Activated naive CD4-positive, alpha-beta T cell treated with Interleukin-2 at 50 U/mL for 16 hours (primary cell): ENCODE measurements around the gene SGPP2.
"Not testable (repeated sequence)": the region's sequence is repeated elsewhere in the genome, so short reads cannot be mapped to it uniquely, and the experiment has no call there.

ENCODE experiments used
- DNase-seq: peaks from one replicate; pipeline ENCODE4 v3.0.0-alpha.2; 2020

The SGPP2 gene

GRCh38 chr2:222424276-222424728 lies at the start of gene SGPP2:
Gene SGPP2, plus strand, starts transcription at chr2:222424543. Its CDS starts 60 bp downstream, at chr2:222424603.
- DNase-seq: peak; percentile 36

DNA sequence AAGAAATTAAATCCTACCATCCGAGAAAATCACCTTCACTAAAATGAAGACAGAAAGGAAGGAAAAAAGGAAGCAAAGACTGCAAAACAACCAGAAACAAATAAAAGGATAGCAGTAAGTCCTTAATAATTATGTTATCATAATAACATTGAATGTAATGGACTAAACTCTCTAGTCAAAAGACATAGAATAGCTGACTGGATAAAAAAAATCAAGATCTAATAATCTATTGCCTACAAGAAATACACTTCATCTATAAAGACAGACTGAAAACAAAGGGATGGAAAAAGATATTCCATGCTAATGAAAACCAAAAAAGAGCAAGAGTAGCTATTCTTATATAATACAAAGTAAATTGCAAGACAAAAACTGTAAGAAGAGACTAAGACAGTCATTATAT lies 48.5 kb upstream of the SGPP2 start:
- DNase-seq: no peak

- DNase-seq: no peak
Measured at GRCh38 chr2:222380456-222380855, 43.9 kb upstream of the SGPP2 start.

DNA sequence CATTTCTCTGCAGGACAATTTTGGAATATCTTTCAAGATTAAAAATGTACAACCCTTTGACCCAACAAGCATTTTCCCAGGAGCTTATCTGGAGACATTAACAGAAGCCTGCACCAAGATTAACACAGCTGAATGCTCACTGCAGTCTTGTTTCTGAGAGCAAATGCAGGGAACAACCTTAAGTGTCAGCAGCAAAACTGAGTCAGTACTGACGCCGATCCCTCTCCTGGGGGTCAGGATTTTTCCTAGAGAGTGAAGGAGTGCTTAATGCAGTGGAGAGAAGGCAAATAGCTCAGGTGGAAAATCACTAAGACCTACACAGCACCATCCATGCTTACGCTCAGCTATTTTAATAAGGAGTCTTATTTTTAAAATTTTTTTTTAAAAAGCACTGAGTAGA lies 42.8 kb upstream of the SGPP2 start:
- no peak for DNase-seq

DNA sequence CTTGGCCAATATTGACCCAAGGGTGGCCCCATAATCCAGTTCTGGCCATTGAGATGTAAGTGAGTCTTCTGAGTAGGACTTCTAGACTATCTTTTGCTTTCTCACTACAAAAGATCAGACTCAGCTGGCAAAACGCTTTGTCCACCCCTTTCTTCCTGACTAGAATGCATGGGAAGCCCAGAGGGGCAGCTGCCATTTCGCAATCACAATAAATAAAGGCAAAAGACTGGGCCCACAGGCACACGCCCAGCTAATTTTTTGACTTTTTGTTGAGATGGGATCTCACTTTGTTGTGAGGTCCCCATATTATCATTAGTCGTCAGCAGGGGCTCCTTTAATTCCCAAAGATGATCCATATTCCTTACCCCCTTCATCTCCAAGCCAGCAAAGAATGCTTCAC lies 41.1 kb upstream of the SGPP2 start:
- no peak for DNase-seq

GRCh38 chr2:222391743-222392285 lies 32.5 kb upstream of the SGPP2 start:
- no peak for DNase-seq

DNA sequence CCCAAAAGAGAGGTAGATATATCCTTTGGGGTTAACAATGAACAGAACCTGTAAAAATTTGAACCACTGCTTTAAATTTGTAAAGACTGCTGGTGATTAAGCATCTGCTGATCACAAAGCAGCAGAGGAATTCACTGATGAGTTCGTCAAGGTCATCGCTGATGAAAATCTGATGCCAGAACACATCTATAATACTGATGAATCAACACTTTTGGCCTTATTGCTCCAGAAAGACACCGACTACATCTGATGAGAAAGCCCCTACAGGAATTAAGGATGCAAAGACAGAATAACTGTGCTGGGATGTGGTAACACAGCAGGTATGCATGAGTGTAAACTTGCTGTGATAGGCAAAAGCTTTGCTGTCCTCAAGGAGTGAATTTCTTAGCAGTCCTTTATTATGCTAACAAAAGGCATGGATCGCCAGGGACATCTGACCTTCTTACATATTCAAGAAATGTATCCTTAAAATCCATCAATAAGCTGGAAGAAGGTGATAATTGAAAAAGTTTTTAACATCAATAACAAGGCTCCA lies 30.5 kb upstream of the SGPP2 start:
- DNase-seq: no peak

- no peak for DNase-seq
Measured at GRCh38 chr2:222398446-222398885, 25.9 kb upstream of the SGPP2 start.

DNA sequence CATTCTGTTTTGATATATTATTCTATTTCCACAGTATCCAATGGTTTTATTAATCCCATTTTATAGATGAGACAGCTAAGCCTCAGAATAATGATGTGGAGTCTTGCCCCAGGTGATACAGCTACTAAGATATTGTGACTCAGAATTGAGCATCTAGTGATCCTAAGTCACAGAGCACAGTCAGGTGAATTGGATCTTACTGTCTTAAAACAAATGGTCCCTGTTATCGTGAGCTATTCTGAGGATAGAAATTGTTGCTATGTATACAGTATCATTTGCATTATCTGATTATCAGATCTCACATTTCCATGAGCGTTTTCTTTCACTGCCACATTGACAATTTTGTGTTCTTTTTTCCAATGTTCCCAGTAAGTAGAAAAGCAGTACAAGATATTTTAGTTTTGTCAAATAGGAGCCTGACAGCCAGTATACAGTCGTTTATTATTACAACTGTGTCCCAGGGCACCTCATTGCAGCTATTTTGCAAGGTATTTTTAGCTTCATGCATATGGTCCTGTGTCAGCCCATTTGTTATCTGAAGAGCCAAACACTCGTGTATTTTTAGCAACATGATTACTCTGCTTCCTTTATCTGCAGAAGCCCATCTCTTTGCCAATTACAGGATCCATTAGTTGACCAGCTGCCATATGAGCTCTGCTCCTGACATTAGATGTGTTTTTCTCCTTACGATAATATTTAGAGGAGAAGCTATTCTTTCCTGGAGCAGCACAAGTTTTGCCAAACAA lies 25.1 kb upstream of the SGPP2 start:
- DNase-seq: no peak

DNA sequence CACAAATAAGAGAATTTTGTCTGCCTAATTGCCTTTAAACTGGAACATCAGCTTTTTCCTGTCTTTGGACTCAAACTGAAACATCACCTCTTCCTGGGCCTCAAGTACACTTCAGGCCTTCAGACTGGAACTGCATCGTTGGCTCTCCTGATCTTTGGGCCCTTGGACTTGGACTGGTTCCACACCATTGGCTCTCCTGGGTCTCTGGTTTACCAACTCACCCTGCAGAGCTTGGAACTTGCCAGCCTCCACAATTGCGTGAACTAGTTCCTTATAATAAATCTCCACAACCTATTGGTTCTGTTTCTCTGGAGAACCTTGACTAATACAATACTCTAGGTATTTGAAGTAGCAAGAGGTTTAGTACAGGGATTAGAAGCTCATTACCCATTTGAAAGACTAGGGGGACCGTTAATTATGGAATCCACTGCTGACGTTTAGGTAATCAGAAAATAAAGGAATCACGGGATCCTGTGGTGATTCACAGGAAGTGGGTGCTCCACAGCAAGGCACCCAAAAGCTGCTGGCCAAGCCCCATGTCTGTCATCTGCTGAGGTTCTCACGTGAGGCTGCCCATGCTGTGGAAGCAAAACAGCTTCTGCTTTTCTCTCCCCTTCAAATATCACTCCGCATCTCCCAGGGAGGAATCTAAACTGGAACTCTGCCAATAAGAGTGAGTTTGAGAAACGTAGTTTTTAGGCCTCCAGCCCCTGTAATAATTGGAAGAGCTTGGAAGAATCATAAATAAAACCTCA lies 20.0 kb upstream of the SGPP2 start:
- DNase-seq: no peak

DNA sequence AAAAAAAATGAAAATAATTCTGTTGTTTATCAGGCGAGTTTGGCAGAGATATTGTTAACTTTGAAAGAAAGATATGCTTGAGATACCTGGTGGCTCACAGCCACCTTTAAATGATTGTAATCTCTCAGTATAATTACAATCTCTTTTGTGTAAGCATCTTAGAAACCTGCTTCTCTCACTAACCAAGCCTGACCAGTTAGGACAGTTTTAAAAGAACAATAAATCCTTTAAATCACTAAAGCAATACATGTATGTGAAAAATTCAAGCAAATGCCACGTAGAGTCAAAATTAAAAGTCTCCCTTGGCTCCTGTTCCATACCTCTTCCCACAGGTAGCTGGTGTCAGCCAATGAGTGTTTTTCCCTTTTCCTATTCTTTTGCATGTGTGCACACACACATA lies 15.7 kb upstream of the SGPP2 start:
- DNase-seq: no peak

- no peak for DNase-seq
Measured at GRCh38 chr2:222410534-222410933, 13.8 kb upstream of the SGPP2 start.

DNA sequence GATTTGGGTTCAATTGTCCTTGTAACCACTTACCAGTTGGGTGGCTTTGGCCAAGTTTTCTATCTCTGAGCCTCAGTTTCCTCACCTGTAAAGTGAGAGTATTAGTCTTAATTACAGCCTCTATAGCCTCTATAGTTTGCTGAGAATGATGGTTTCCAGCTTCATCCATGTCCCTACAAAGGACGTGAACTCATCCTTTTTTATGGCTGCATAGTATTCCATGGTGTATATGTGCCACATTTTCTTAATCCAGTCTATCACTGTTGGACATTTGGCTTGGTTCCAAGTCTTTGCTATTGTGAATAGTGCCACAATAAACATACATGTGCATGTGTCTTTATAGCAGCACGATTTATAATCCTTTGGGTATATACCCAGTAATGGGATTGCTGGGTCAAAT lies 12.0 kb upstream of the SGPP2 start:
- DNase-seq: not testable (repeated sequence)

DNA sequence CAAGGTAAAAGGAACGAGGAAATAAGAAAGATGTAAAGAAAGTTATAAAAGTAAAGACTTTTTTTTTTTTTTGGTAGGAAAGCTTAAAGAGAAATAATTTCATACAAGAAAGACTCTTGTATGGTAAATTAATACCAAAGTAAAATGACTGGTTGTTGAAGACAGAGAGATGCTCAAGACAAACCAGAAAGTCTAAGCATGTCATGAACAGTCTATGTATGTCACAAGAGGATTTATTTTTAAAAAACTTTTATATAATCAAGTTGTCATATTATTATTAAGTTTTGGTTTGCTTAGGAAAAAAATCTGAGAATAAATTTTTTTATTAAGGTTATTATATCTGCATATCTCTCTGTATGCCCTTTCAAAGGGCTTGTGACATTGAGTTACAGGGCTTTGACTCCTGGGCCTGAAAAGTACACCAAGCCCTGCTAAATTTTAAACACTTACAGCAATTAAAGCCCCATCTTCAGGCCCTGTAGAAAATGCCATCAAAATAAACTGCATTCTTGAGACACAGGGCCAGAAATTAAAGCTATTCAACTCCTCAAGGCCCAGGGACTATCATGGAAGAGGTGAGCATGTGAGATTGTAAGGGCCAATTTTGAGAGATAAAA lies 10.9 kb upstream of the SGPP2 start:
- DNase-seq: no peak

DNA sequence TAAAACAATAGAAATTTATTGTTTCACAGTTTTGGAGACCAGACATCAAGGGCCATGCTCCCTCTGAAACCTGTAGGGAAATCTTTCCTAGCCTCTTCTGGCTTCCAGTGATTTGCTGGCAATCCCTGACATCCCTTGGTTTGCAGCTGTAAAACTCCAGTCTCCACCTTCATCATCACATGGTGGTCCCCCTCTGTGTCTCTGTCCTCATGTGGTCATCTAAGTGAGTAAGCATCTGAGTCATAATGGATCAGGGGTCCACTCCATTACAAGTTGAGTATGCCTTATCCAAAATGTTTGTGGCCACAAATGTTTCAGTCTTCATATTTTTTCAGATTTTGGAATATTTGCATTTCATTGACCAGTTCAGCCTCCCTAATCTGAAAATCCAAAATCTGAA lies 5.6 kb upstream of the SGPP2 start:
- DNase-seq: no peak

DNA sequence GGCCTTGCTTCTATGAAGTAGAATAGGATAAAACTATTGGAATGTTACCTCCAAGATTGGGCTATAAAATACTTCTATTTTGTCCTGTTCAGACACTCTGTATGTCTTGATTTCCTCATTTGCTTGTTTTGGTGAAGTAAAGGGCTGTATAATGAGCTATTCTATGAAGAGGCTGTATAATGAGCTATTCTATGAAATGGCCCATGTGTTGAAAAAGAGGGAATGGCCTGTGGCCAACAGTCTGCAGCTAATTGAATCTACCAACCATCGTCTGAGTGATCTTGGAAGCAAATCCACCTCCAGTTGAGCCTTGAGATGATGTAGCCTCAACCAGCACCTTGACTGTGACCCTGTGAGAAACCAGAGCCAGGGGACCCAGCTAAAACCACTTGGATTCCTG lies 3.8 kb upstream of the SGPP2 start:
- DNase-seq: no peak

DNA sequence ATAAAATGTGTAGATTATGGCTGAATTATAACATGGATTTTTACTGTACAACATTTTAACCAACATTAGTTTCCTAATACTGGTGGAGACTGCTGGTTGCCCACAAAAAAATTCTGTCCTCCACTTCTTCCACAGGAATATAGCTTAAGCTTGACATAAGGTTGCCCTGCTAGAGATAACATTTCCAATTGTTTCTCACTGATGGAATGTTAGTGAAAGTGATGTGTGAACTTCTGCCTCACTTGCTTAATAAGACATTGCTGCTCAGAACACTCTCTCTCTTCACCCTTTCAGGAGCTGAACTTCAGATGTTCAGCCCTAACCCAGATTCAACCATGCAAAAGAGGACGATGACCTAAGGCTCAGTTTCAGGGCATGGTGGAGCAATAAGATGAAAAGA lies 2.7 kb upstream of the SGPP2 start:
- DNase-seq: no peak

GRCh38 chr2:222423186-222423585 lies 1.2 kb upstream of the SGPP2 start:
- DNase-seq: no peak

- peak; percentile 73 for DNase-seq
Measured at GRCh38 chr2:222423632-222424275, 589 bp upstream of the SGPP2 start.

DNA sequence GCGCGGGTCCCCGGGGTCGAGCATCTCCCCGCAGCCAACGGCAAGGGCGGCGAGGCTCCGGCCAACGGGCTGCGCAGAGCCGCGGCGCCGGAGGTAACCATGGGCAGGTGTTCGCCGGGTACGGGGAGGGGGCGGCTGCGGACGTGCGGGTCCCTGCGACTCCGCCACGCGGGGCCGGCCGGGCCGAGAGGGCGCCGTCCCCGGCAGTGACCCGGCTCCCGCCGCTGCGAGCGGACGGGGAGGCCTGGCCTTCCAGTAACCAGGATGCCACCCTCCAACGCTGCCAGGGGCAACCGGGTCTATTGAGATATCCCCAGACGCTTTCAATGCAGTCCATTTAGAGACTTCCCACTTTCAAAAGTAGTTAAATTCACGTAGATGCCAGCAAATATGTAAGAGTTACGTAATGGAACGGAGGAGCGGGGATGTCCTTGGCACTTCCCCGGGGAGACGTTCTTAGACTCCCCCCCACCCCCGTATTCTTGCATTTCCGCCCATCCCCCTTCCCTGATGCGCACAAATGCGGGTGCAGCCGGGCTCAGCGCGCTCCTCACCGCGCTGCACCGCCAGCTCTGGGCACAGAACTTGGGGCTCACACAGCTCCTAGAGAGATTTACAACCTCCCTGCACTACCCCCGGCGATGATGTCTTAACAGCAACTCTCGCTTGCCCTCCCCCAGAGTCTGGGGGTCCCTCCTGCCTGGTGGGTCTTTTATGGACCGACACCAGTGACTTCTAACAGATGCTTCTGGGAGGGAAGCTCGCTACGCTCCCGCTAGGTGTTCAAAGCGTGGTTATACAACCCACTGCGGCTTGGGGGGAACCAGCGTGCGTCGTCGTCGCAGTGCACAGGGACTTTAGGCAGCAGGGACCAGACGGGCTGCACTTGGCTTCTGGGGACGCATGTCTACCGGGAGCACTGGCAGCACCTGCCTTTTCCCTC lies 657 bp downstream of the SGPP2 start:
- peak; percentile 39 for DNase-seq

- DNase-seq: peak; percentile 3
Measured at GRCh38 chr2:222427646-222428301, 3.4 kb downstream of the SGPP2 start.
